CD4-positive, alpha-beta T cell (primary cell): Measurements from ENCODE around the gene NXN. TPM values are rescaled to one million over a fixed set of nuclear protein-coding genes. Genes with fewer than 3 reads are reported as not detected.

Experiments used
- ATAC-seq: fragments of 200-7000 bp; cut with Tn5 transposase; one replicate; pipeline ENCODE4 v1.10.0; 2022; ENCODE audit warnings: mild to moderate bottlenecking; ENCODE audit not compliant: poor library complexity
- CTCF ChIA-PET: fragments of 350-600 bp; sonication (Branson Sonifier 250); formaldehyde crosslinking; loops from one replicate; lab custom pipeline; 2021; ENCODE audit warnings: antibody characterized with exemption, inconsistent platforms; lab: Charles Lee
- POLR2A ChIA-PET: fragments of 350-600 bp; sonication (Branson Sonifier 250); formaldehyde crosslinking; loops from one replicate; lab custom pipeline; 2021; ENCODE audit warnings: antibody characterized with exemption, inconsistent platforms; lab: Charles Lee
- DNase-seq, 14 experiments: peaks; one replicate each; pipeline ENCODE4 v3.0.0-alpha.2; 2013 to 2020; ENCODE audit warnings: mixed read lengths in 2 of 14
- H3K27ac ChIP-seq, 2 donors: one replicate each; pipeline versions ENCODE4 v1.5.1 to v1.7.0; 2013; ENCODE audit warnings: low read length in 2 of 2, low read depth in 1 of 2, mild to moderate bottlenecking in 1 of 2
- H3K27me3 ChIP-seq, 2 experiments: 1 replicate in 1 of 2; 2 replicates in 1 of 2; pipeline versions ENCODE4 v1.6.1 to v1.7.0; 2013; ENCODE audit warnings: low read length in 2 of 2, control low read depth in 1 of 2, mild to moderate bottlenecking in 1 of 2, moderate library complexity in 1 of 2; ENCODE audit not compliant: insufficient read depth in 2 of 2, control insufficient read depth in 1 of 2
- H3K36me3 ChIP-seq: one replicate; pipeline ENCODE4 v1.6.1; 2013; ENCODE audit warnings: low read length, control low read depth; ENCODE audit not compliant: insufficient read depth
- H3K4me1 ChIP-seq: one replicate; pipeline ENCODE4 v1.6.1; 2013; ENCODE audit warnings: low read length, control low read depth; ENCODE audit not compliant: insufficient read depth
- H3K4me3 ChIP-seq: one replicate; pipeline ENCODE4 v1.5.1; 2013; ENCODE audit warnings: mild to moderate bottlenecking, low read length, moderate library complexity
- H3K9me3 ChIP-seq, 2 experiments: 1 replicate in 1 of 2; 2 replicates in 1 of 2; pipeline versions ENCODE4 v1.6.1 to v1.7.0; 2013; ENCODE audit warnings: low read length in 2 of 2, mild to moderate bottlenecking in 2 of 2, control low read depth in 1 of 2, moderate library complexity in 1 of 2; ENCODE audit not compliant: control insufficient read depth in 1 of 2, insufficient read depth in 1 of 2
- H3K27ac Mint-ChIP-seq: one replicate; pipeline ENCODE4 v1.8.0; 2020; ENCODE audit warnings: mixed read lengths
- H3K27me3 Mint-ChIP-seq: one replicate; pipeline ENCODE4 v1.8.0; 2021; ENCODE audit warnings: mixed read lengths
- H3K36me3 Mint-ChIP-seq: one replicate; pipeline ENCODE4 v1.8.0; 2021; ENCODE audit warnings: low read depth, mixed read lengths
- H3K4me1 Mint-ChIP-seq: one replicate; pipeline ENCODE4 v1.8.0; 2021; ENCODE audit warnings: low read depth, mixed read lengths
- H3K4me3 Mint-ChIP-seq: one replicate; pipeline ENCODE4 v1.8.0; 2020; ENCODE audit warnings: mild to moderate bottlenecking, mixed read lengths
- H3K9me3 Mint-ChIP-seq: one replicate; pipeline ENCODE4 v1.8.0; 2020; ENCODE audit warnings: mixed read lengths
- intact Hi-C, 2 experiments: fragments of 100-400 bp; cut with DNase I in 1 of 2; cut with micrococcal nuclease in 1 of 2; formaldehyde crosslinking; loops; one replicate each; pipeline versions ENCODE4 v1.15.1 to v1.9.0; 2023 to 2025; cut with DNase I, micrococcal nuclease
- total RNA-seq, 174 experiments: library from RNA in 2 of 174; stranded (reverse) in 2 of 174; gene quantifications; one replicate each; pipeline ENCODE4 v1.2.3 and lab custom pipeline; 2021 to 2026
- TF ChIP-seq, protein P1 (sequence below): fragments of 200-600 bp; IDR thresholded peaks from one replicate; pipeline ENCODE4 v1.8.0; 2022; ENCODE audit warnings: antibody characterized with exemption, mild to moderate bottlenecking

Gene NXN
- total RNA-seq, 2 experiments from 2014 or later, result 0.80 to 0.98 TPM

DNA sequence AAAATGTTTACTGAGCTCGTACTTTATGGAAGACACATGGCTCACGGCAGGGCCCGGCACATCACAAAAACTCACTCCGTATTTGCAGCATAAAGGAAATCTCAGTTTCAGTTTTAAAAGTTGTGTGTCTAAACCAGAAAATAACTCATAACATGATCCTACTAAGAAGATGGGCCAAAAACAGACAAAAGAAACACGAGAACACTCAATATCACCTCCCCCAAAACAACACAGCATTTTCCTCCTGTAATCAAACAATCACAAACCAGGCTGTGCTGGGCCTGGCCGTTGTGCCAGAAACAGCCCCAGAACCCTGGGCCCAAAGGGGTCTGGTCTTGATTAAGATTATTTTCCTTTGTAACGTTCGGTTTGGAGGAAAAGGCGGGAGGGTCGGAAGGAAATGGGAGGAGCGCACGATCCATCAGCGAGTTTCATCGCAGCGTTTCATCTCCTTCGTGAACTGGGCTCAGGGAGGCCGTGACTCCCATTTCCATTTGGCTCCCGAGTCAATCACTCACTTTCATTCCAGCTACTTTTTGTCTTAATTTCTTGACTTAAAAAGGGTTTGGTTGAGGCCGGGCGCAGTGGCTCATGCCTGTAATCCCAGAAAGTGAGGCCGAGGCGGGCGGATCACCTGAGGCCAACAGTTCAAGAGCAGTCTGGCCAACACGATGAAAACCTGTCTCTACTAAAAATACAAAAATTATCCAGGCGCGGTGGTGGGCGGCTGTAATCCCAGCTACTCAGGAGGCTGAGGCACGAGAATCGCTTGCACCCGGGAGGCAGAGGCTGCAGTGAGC, 61.4 kb downstream of the NXN start:
- DNase-seq, result no peak
- POLR2A ChIA-PET, result no interaction called here
- peaks cover 26% of the 10 kb centered on the region for H3K27me3 Mint-ChIP-seq
- no peaks in the 10 kb centered on the region for H3K9me3 Mint-ChIP-seq
- H3K4me3 Mint-ChIP-seq, result no peak overlapping the region
- no peaks in the 10 kb centered on the region for H3K36me3 Mint-ChIP-seq
- H3K27me3 ChIP-seq, result peaks cover 0 to 2% of the 10 kb centered on the region in 2 experiments
- no peaks in the 10 kb centered on the region for H3K36me3 ChIP-seq
- ATAC-seq, result no peak
- intact Hi-C loops, result no loop called here
- no peaks in the 10 kb centered on the region for H3K9me3 ChIP-seq
- H3K4me1 ChIP-seq, result no peaks in the 10 kb centered on the region
- H3K27ac Mint-ChIP-seq, result no peak overlapping the region
- no peaks in the 10 kb centered on the region for H3K4me1 Mint-ChIP-seq
- CTCF ChIA-PET, result no interaction called here
- no peak overlapping the region for H3K4me3 ChIP-seq
- H3K27ac ChIP-seq, result no peak overlapping the region
- TF ChIP-seq, protein P1, sequence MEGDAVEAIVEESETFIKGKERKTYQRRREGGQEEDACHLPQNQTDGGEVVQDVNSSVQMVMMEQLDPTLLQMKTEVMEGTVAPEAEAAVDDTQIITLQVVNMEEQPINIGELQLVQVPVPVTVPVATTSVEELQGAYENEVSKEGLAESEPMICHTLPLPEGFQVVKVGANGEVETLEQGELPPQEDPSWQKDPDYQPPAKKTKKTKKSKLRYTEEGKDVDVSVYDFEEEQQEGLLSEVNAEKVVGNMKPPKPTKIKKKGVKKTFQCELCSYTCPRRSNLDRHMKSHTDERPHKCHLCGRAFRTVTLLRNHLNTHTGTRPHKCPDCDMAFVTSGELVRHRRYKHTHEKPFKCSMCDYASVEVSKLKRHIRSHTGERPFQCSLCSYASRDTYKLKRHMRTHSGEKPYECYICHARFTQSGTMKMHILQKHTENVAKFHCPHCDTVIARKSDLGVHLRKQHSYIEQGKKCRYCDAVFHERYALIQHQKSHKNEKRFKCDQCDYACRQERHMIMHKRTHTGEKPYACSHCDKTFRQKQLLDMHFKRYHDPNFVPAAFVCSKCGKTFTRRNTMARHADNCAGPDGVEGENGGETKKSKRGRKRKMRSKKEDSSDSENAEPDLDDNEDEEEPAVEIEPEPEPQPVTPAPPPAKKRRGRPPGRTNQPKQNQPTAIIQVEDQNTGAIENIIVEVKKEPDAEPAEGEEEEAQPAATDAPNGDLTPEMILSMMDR, result no peak

- no peak for ATAC-seq
- Histone ChIP-seq H3K9me3 (no peaks in the 10 kb centered on the region), H3K4me3 (no peak overlapping the region), H3K36me3 (no peaks in the 10 kb centered on the region), H3K27me3 (peaks cover 0 to 2% of the 10 kb centered on the region in 2 experiments), H3K4me1 (no peaks in the 10 kb centered on the region), H3K27ac (no peak overlapping the region)
- intact Hi-C loops, result no loop called here
- no peak overlapping the region for H3K27ac Mint-ChIP-seq
- peaks cover 29% of the 10 kb centered on the region for H3K27me3 Mint-ChIP-seq
- no peaks in the 10 kb centered on the region for H3K9me3 Mint-ChIP-seq
- POLR2A ChIA-PET, result no interaction called here
- TF ChIP-seq, protein P1, result no peak
- H3K4me1 Mint-ChIP-seq, result no peaks in the 10 kb centered on the region
- CTCF ChIA-PET, result no interaction called here
- no peak for DNase-seq
- H3K36me3 Mint-ChIP-seq, result no peaks in the 10 kb centered on the region
- no peak overlapping the region for H3K4me3 Mint-ChIP-seq
Measured at GRCh38 chr17:917391-917811, 62.2 kb downstream of the NXN start.

DNA sequence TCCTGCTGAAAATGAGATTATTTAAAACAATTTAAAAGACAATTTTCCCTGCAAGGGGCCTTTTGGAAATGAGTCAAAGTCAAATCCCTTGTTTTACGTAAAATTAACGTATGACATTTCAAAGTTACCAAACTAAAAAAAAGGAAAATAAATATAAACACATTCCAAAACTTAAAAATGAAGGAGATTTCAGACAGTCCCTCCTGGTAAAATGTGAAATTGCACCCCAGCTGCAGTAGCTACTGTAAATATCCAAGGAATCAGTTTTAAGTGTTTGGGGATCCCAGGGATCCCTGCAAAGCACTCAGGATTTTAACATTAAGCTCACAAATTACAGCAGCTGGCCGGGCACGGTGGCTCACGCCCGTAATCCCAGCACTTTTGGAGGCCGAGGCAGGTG, 63.3 kb downstream of the NXN start:
- no peaks in the 10 kb centered on the region for H3K9me3 ChIP-seq
- Mint-ChIP-seq H3K4me3 (no peak overlapping the region), H3K36me3 (no peaks in the 10 kb centered on the region), H3K4me1 (no peaks in the 10 kb centered on the region), H3K9me3 (no peaks in the 10 kb centered on the region), H3K27ac (no peak overlapping the region), H3K27me3 (peaks cover 25% of the 10 kb centered on the region)
- no peaks in the 10 kb centered on the region for H3K4me1 ChIP-seq
- DNase-seq, result no peak
- ATAC-seq, result no peak
- no peak overlapping the region for H3K27ac ChIP-seq
- TF ChIP-seq, protein P1, result no peak
- intact Hi-C loops, result no loop called here
- ChIA-PET POLR2A (no interaction called here), CTCF (interaction anchor here (1.1 kb wide), 1 partner anchor 80 kb away, joined by 3 read pairs; the partner anchor contains the start of gene TIMM22)
- no peak overlapping the region for H3K4me3 ChIP-seq
- H3K36me3 ChIP-seq, result no peaks in the 10 kb centered on the region
- H3K27me3 ChIP-seq, result no peaks in the 10 kb centered on the region
